Stimulated activated naive CD8-positive, alpha-beta T cell treated with anti-CD3 and anti-CD28 coated beads, Interleukin-15, Interleukin-2, amounts not matched to agents 100 U/mL and 50 U/mL, for 24 hours (primary cell): ENCODE measurements around the gene ANKRD11.
A peak's percentile ranks its signal among the peaks of the same experiment; 100 is the strongest.
"Not testable (repeated sequence)": the region's sequence is repeated elsewhere in the genome, so short reads cannot be mapped to it uniquely, and the experiment has no call there.

Experiments used
- ATAC-seq: fragments of 150-1000 bp; cut with Tn5 transposase; one replicate; pipeline ENCODE4 v1.10.0; 2021
- DNase-seq: peaks from one replicate; pipeline ENCODE4 v3.0.0; 2021

The ANKRD11 gene

GRCh38 chr16:89264800-89265550, 225.4 kb downstream of the ANKRD11 start:
- DNase-seq (no peak), ATAC-seq (no peak)

- ATAC-seq (no peak), DNase-seq (no peak)
These were observed 228.4 kb downstream of the ANKRD11 start for GRCh38 chr16:89261691-89262563.

- ATAC-seq, DNase-seq: not testable (repeated sequence)
These were observed 230.5 kb downstream of the ANKRD11 start for GRCh38 chr16:89259901-89260300.

- DNase-seq = no peak
- ATAC-seq = no peak
These were observed 232.4 kb downstream of the ANKRD11 start for GRCh38 chr16:89257757-89258465.

DNA sequence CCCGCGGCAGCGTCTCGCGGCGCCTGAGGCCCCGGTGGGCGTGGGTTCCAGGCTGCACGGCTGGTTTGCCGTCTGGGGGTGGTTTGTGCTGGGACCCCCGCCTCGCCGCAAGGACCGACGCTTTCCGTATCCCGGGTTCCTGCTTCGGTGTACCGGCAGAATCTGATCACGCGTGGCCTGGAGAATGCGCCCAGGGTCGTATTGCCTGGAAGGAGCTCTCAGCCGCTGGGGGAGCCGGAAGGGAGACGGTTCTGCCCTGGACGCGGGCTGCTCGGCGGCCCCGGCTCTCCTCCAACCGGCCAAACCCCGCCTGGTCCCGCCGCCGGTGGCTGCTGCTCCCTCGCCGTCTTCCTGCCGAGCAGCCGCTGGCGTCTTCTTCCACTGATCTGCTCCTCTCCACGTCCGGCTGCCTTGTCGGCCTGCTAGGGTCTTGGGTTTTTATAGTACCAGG, 233.1 kb downstream of the ANKRD11 start:
- ATAC-seq (peak; percentile 17), DNase-seq (peak; percentile 37)

GRCh38 chr16:89256651-89257254, 233.6 kb downstream of the ANKRD11 start:
- peak; percentile 97 for ATAC-seq

GRCh38 chr16:89253548-89254287, 236.6 kb downstream of the ANKRD11 start:
- no peak for ATAC-seq
- DNase-seq = no peak

More at GRCh38 chr16:89256651-89257254, 233.6 kb downstream of the ANKRD11 start:
- peak; percentile 82 for DNase-seq

- DNase-seq (no peak), ATAC-seq (no peak)
These were observed 242.0 kb downstream of the ANKRD11 start for GRCh38 chr16:89248196-89248982.

DNA sequence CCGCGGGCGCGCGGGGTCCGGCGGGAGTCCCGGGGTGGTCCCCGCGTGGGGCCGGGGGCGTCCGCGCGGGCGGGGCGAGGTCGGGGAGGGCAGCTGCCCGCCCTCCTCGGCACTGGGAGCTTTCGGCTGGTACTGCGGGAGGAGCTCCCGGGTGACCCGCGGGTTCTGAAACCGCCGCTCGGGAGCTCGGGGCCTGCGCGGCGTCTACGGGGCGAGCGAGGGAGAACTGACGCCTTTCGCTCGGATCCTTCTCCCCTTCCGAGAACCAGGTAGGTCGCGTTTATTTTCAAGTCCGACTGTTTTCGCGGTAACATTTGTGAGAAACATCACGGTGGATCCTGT, 242.7 kb downstream of the ANKRD11 start:
- not testable (repeated sequence) for ATAC-seq, DNase-seq

DNA sequence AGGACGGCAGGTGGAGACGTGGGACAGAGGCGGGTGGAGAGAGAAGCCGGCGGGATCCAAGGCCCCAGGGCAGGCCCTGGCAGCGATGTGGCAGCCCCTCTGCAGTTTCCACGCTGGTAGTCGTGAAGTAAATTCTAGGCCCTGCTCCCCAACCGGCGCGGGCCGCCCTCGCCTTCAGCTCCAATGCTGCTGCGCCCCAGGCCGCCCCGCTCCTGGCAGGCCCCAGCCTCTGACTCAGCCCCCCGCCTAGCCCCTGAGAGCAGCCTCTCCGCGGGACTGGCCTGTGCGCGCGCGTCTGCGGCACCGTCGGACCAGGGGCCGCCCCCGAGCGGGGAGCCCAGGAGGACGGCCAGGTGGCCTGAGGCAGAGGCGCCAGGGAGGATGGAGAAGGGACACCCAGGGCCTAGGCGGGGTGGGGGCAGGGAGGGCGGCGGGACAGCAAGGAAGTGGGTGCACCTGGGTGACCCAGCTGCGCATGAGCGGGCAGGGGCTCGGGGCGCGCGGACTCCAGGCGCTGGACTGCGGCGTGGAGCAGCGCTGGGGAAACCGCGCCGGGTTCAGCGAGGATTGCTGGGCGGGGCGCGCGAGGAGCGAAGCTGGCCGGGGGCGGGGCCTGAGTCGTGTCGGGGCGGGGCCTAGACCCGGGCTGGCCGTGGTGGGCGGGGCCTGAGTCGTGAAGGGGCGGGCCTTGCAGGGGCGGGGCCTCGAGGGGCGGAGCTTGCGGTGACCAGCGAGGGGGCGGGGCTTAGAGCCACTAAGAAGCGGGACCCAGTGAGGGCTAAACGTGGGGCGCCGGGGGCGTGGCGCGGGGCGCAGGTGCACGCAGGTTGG, 243.2 kb downstream of the ANKRD11 start:
- ATAC-seq = peak; percentile 85
- DNase-seq = peak; percentile 98

GRCh38 chr16:89246383-89246902, 243.9 kb downstream of the ANKRD11 start:
- no peak for DNase-seq
- ATAC-seq = no peak

DNA sequence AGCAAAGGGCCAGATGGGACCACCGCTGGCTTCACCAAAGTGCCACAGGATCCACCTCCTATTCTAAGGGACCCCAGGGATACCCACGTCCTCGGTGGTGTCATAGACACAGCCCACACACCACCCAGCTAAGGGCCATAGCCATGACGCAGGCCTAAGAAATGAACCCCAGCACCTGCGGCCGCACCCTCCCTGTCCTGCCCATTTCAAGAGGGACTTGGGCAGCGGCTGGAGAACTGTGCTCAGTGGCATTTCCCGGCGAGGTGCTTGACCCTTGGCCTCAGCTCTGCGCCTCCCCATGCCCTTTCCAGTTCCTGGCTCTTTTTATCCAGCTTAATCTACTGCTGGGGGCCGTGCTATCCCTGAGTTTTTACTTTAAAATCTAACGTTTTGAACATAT, 245.6 kb downstream of the ANKRD11 start:
- DNase-seq = no peak
- ATAC-seq = no peak

GRCh38 chr16:89244264-89244663, 246.1 kb downstream of the ANKRD11 start:
- DNase-seq, ATAC-seq: not testable (repeated sequence)

- ATAC-seq = no peak
These were observed 246.7 kb downstream of the ANKRD11 start for GRCh38 chr16:89243664-89244063.

DNA sequence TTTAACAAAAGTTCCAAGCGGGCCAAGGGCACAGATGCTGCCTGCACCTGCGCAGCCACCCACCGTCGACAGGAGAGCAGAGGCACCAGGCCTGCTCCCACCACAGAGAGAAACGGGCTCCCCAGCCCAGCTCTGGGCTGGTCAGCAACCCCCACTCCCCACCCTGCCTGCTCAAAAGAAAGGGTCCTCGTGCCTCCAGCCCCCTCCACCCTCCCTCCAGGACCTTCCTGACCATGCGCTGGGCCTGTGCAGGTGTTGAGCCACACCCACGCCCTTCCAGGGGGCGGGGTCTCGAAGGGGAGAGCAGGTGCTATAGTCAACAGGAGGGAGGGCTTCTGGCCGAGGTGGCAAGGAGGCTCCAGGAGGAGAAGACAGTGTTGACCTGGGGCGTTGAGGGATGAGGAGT, 247.6 kb downstream of the ANKRD11 start:
- ATAC-seq = no peak
- DNase-seq = no peak

More at GRCh38 chr16:89243664-89244063, 246.7 kb downstream of the ANKRD11 start:
- no peak for DNase-seq

GRCh38 chr16:89241187-89242007, 249.0 kb downstream of the ANKRD11 start:
- ATAC-seq (peak; percentile 85), DNase-seq (peak; percentile 76)

- ATAC-seq (no peak), DNase-seq (no peak)
These were observed 252.6 kb downstream of the ANKRD11 start for GRCh38 chr16:89237733-89238132.
